ENCODE data around the gene SLC9A7. TPM values are rescaled to one million over a fixed set of nuclear protein-coding genes. Genes with fewer than 3 reads are reported as not detected.
A peak's percentile ranks its signal among the peaks of the same experiment; 100 is the strongest.

Gene SLC9A7
- total RNA-seq, 1 donor from 2014 or later, result 5.5 TPM

DNA sequence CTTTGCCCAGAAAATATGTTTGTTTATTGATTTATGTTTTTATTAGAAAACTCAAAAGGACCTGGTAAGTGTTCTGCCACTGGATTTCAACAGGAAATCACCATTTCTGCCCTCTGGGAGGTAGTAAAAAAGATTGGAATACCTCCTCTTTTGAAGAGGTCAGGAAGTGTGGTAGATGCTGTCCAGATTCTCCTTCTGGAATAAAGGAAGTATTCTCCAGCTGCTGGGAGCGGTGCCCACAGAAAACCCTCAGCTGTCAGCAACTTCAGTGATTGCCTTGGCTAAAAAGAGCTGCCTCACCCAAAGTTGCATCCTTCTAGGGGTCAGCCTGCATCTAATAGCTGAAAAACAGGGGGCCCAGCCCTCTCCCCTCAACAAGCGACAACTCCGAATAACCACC is 199.9 kb downstream of the SLC9A7 start:
- no peaks in the 10 kb centered on the region for H3K9me3 ChIP-seq
- no peak overlapping the region for H3K4me3 ChIP-seq
- no peaks in the 10 kb centered on the region for H3K36me3 ChIP-seq
- peaks cover 0 to 3% of the 10 kb centered on the region in 2 donors for H3K4me1 ChIP-seq
- no peaks in the 10 kb centered on the region for H3K27me3 ChIP-seq
- no peak overlapping the region for H3K27ac ChIP-seq
- intact Hi-C loops (cut with DNase I), result no loop called here
- DNase-seq (ENCODE audit: low spot score in 2 of 2), result no peak
- TF ChIP-seq, protein P1, sequence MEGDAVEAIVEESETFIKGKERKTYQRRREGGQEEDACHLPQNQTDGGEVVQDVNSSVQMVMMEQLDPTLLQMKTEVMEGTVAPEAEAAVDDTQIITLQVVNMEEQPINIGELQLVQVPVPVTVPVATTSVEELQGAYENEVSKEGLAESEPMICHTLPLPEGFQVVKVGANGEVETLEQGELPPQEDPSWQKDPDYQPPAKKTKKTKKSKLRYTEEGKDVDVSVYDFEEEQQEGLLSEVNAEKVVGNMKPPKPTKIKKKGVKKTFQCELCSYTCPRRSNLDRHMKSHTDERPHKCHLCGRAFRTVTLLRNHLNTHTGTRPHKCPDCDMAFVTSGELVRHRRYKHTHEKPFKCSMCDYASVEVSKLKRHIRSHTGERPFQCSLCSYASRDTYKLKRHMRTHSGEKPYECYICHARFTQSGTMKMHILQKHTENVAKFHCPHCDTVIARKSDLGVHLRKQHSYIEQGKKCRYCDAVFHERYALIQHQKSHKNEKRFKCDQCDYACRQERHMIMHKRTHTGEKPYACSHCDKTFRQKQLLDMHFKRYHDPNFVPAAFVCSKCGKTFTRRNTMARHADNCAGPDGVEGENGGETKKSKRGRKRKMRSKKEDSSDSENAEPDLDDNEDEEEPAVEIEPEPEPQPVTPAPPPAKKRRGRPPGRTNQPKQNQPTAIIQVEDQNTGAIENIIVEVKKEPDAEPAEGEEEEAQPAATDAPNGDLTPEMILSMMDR (IDR thresholded peaks at IDR 0.05), result no peak

- TF ChIP-seq, protein P1 (IDR thresholded peaks at IDR 0.05), result peak in 2 of 3 experiments; percentile 9 to 21
- no peak for DNase-seq (ENCODE audit: low spot score in 2 of 2)
- no peaks in the 10 kb centered on the region for H3K36me3 ChIP-seq
- H3K27me3 ChIP-seq, result no peaks in the 10 kb centered on the region
- H3K4me1 ChIP-seq, result no peaks in the 10 kb centered on the region
- no peak overlapping the region for H3K4me3 ChIP-seq
- intact Hi-C loops (cut with DNase I), result loop anchor here (2.0 kb wide), 2 partner anchors 86 to 132 kb away; no protein-coding TSS in a partner anchor
- H3K27ac ChIP-seq, result no peak overlapping the region
- no peaks in the 10 kb centered on the region for H3K9me3 ChIP-seq
Measured at GRCh38 chrX:46554942-46555341, 204.0 kb downstream of the SLC9A7 start.

DNA sequence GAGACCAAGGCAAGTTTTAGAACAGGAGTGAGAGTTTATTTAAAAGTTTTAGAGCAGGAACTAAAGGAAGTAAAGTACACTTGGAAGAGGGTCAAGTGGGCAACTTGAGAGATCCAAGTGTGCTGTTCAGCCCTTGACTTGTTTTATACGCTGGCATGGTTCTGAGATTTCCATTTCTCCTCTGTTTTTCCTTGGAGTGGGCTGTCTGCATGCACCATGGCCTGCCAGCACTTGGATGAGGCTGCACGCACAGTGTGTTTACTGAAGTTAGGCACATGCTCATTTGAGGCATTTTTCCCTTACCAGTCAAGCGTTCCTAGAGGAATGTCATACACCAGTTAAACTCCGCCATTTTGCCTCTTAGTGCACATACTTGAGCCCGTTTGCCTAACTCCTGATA is 205.0 kb downstream of the SLC9A7 start:
- intact Hi-C loops (cut with DNase I), result loop anchor here (2.0 kb wide), 2 partner anchors 87 to 133 kb away; no protein-coding TSS in a partner anchor
- Histone ChIP-seq H3K27ac (no peak overlapping the region), H3K4me1 (no peaks in the 10 kb centered on the region), H3K27me3 (no peaks in the 10 kb centered on the region), H3K36me3 (no peaks in the 10 kb centered on the region), H3K4me3 (no peak overlapping the region), H3K9me3 (no peaks in the 10 kb centered on the region)
- TF ChIP-seq, protein P1 (IDR thresholded peaks at IDR 0.05), result no peak
- DNase-seq (ENCODE audit: low spot score in 2 of 2), result no peak

GRCh38 chrX:46551494-46552128 is 207.3 kb downstream of the SLC9A7 start:
- no peak for DNase-seq (ENCODE audit: low spot score in 2 of 2)
- TF ChIP-seq, protein P1 (IDR thresholded peaks at IDR 0.05), result no peak
- H3K4me3 ChIP-seq, result no peak overlapping the region
- no peaks in the 10 kb centered on the region for H3K36me3 ChIP-seq
- intact Hi-C loops (cut with DNase I), result no loop called here
- peaks cover 0 to 6% of the 10 kb centered on the region in 2 donors for H3K4me1 ChIP-seq
- no peaks in the 10 kb centered on the region for H3K27me3 ChIP-seq
- H3K27ac ChIP-seq, result no peak overlapping the region
- no peaks in the 10 kb centered on the region for H3K9me3 ChIP-seq

DNA sequence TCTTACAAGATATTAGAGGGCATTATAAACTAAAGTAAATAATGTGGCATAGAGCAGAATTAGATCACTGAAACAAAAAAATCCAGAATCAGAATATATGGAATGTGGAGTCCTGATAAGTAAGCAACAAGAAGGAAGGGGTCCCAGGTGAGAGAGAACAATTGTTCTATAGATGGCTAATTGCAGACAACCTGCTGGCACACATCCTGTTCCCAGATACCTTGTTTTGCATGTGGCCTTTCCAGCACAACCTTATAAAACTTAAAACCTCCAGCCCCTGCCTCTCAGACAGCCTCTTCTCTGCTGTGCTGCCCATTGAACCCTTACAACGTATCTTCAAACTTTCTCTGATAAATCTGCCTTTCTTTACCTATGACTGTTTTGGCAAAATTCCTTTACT is 209.0 kb downstream of the SLC9A7 start:
- intact Hi-C loops (cut with DNase I), result loop anchor here (10.0 kb wide), 1 partner anchor 1675 kb away; the partner anchor contains the start of gene KDM6A
- H3K4me3 ChIP-seq, result no peak overlapping the region
- TF ChIP-seq, protein P1 (IDR thresholded peaks at IDR 0.05), result no peak
- H3K36me3 ChIP-seq, result no peaks in the 10 kb centered on the region
- H3K27ac ChIP-seq, result no peak overlapping the region
- no peaks in the 10 kb centered on the region for H3K9me3 ChIP-seq
- no peak for DNase-seq (ENCODE audit: low spot score in 2 of 2)
- no peaks in the 10 kb centered on the region for H3K27me3 ChIP-seq
- H3K4me1 ChIP-seq, result peaks cover 0 to 6% of the 10 kb centered on the region in 2 donors

Other genes with a start within 250 kb of the SLC9A7 start
- gene ZNF674, start 213.7 kb downstream of the SLC9A7 start, total RNA-seq, result 2.3 TPM
- 64.6 TPM for gene CHST7, start 185.4 kb downstream of the SLC9A7 start, total RNA-seq
- 6.6 TPM for gene RP2, start 77.9 kb upstream of the SLC9A7 start, total RNA-seq
- gene JADE3, start 153.3 kb upstream of the SLC9A7 start, total RNA-seq, result 1.8 TPM

All from ascending aorta (tissue), 2 donors.